ENCODE data around the gene FGF12. TPM values are rescaled to one million over a fixed set of nuclear protein-coding genes. Genes with fewer than 3 reads are reported as not detected.
"Not testable (repeated sequence)": the region's sequence is repeated elsewhere in the genome, so short reads cannot be mapped to it uniquely, and the experiment has no call there.

FGF12 gene
- total RNA-seq (100 to 1,000 TPM in 1 of 2 donors, 10 to 100 TPM in 1; 34.1 to 113 TPM), polyA plus RNA-seq (ENCODE audit: insufficient read length in 2 of 2) (10 to 100 TPM; 61.5 to 94.5 TPM)
- long read RNA-seq, donor 1, transcript FGF12-207 (5 exons, 3,058 nt): major isoform, 5 of 29 reads
- long read RNA-seq, donor 1, partial matches to known transcripts: 23 of 29 reads
- long read RNA-seq, donor 1, other reads (novel, unspliced or antisense): 0 of 29 reads
- long read RNA-seq, donor 2, partial matches to known transcripts: 0 of 1 reads
- long read RNA-seq, donor 2, other reads (novel, unspliced or antisense): 0 of 1 reads
- long read RNA-seq, donor 3, partial matches to known transcripts: 12 of 18 reads
- long read RNA-seq, donor 3, other reads (novel, unspliced or antisense): 0 of 18 reads
- long read RNA-seq, donor 4: 0 reads

DNA sequence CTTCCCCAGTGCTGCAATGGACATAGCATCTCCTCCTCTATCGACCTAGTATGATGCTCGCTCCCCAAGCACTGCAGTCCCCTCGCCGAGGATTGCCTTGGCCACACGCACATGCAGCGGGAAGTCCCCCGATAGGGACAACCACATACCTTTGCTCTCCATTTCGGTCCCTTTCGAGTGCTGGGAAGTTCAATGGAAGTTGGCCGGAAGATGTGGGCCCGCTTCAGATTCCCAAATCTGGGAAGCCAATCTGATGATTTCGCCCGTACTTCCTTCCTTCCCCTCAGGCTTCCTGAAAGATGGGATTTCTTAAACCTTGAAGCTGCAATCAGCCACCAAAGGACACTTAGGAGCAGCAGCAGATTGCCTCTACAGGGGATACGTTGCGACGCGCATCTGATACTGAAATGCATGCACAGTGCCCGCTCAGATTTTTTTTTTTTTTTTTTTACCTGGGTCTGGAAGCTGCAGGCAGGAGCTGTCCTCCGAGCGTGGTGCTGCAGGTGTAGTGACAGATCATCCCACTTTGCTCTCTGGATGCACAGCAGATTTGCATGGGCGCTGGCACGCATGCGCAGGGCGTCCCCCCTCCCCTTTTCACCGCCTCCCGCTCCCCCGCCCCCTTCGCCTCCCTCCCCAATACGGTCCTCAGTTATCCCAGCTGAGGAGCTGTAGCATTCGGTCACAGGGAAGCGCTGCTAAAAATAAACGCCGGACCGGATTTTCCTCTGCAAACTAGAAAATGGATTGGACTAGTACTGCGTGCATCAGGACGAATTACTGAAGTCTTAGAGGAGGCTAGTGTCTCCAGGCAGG is at the start of gene FGF12:
Gene FGF12, minus strand, starts transcription at position 510 of the 816 bp plus-strand sequence.
- peak within 1 kb of the TSS; percentile 72 for H3K4me3 ChIP-seq (ENCODE audit: low read depth, low read length)
- peaks cover 4% of the 10 kb centered on the region for H3K4me1 ChIP-seq (ENCODE audit: control insufficient read depth, insufficient read depth, low read length)
- no peaks in the 10 kb centered on the region for H3K27me3 ChIP-seq (ENCODE audit: control insufficient read depth, insufficient read depth, low read length)
- H3K27ac ChIP-seq (ENCODE audit: low read depth, low read length): peak within 1 kb of the TSS; percentile 67
- 0% methylated on average over 28 of the region's 36 CpGs for WGBS (ENCODE audit: insufficient coverage)
- H3K36me3 ChIP-seq (ENCODE audit: control insufficient read depth, insufficient read depth, low read length): no peaks in the 10 kb centered on the region
- no peaks in the 10 kb centered on the region for H3K9me3 ChIP-seq (ENCODE audit: control insufficient read depth, insufficient read depth, low read length)
- peak; percentile 61 to 98 (median 86) for DNase-seq (ENCODE audit: low read depth in 4 of 6, low spot score in 6 of 6)

DNA sequence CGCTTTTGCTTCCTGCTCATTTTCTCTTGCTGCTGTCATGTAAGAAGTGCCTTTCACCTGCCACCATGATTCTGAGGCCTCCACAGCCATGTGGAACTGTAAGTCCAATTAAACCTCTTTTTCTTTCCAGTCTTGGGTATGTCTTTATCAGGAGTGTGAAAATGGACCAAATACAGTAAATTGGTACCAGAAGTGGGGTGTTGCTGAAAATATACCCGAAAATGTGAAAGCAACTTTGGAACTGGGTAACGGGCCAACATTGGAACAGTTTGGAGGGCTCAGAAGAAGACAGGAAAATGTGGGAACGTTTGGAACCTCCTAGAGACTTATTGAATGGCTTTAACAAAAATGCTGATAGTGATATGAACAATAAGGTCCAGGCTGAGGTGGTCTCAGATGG is 47.0 kb upstream of the FGF12 start:
- H3K27me3 ChIP-seq (ENCODE audit: control insufficient read depth, insufficient read depth, low read length); H3K4me1 ChIP-seq (ENCODE audit: control insufficient read depth, insufficient read depth, low read length); H3K27ac ChIP-seq (ENCODE audit: low read depth, low read length); H3K4me3 ChIP-seq (ENCODE audit: low read depth, low read length); H3K9me3 ChIP-seq (ENCODE audit: control insufficient read depth, insufficient read depth, low read length); H3K36me3 ChIP-seq (ENCODE audit: control insufficient read depth, insufficient read depth, low read length); DNase-seq (ENCODE audit: low read depth in 4 of 6, low spot score in 6 of 6): not testable (repeated sequence)
- WGBS (ENCODE audit: insufficient coverage): 81% methylated on average over 3 of the region's 4 CpGs

DNA sequence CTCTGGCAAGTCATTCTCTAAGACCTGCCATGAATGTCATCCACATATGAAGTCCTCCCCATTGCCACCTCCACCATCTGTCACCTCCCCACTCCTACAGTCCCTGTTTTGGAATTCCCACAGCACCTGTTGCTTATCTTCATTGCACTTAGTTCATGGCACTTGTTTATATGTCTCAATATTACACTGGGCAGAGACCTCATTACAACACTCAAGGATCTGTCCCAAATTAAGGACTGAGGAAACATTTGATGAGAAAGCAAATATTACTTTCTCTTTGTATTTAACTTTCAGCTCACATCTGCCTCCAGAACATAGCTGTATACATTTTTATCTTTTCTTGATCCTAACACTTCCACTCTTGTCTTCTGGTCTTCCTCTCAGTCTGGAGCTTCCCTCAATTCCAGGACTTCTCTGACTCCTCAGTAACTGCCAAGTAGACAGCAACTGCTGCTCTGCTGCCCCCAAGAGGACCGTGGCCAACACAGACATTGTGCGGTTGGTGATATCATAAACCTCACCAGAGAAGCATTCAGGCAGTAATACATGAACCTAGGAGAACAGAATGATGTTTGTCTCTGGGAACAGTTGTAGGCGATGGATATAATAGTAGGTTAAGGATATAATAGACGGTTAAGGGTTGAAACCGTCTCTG is 45.0 kb upstream of the FGF12 start:
- H3K27ac ChIP-seq (ENCODE audit: low read depth, low read length): no peak overlapping the region
- H3K4me3 ChIP-seq (ENCODE audit: low read depth, low read length): no peak overlapping the region
- no peaks in the 10 kb centered on the region for H3K4me1 ChIP-seq (ENCODE audit: control insufficient read depth, insufficient read depth, low read length)
- H3K27me3 ChIP-seq (ENCODE audit: control insufficient read depth, insufficient read depth, low read length): no peaks in the 10 kb centered on the region
- H3K9me3 ChIP-seq (ENCODE audit: control insufficient read depth, insufficient read depth, low read length): peaks cover 2% of the 10 kb centered on the region
- DNase-seq (ENCODE audit: low read depth in 4 of 6, low spot score in 6 of 6): peak in 2 of 6 donors; percentile 5 to 29
- H3K36me3 ChIP-seq (ENCODE audit: control insufficient read depth, insufficient read depth, low read length): no peaks in the 10 kb centered on the region
- 20% methylated on average over 2 of the region's 5 CpGs for WGBS (ENCODE audit: insufficient coverage)

DNA sequence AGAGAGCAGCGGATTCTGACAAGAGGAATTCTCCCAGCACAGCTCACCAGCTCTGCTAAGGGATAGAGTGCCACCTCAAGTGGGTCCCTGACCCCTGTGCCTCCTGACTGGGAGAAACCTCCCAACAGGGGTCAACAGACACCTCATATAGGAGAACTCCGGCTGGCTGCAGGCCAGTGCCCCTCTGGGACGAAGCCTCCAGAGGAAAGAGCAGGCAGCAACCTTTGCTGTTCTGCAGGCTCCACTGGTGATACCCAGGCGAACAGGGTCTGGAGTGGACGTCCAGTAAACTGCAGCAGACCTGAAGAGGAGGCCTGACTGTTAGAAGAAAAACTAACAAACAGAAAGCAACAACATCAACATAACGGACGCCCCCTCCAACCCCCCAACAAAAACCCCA is 31.3 kb upstream of the FGF12 start:
- DNase-seq (ENCODE audit: low read depth in 4 of 6, low spot score in 6 of 6): no peak
- no peaks in the 10 kb centered on the region for H3K27me3 ChIP-seq (ENCODE audit: control insufficient read depth, insufficient read depth, low read length)
- H3K4me1 ChIP-seq (ENCODE audit: control insufficient read depth, insufficient read depth, low read length): no peaks in the 10 kb centered on the region
- WGBS (ENCODE audit: insufficient coverage): 86% methylated on average over 7 of the region's 7 CpGs
- H3K9me3 ChIP-seq (ENCODE audit: control insufficient read depth, insufficient read depth, low read length): no peaks in the 10 kb centered on the region
- H3K36me3 ChIP-seq (ENCODE audit: control insufficient read depth, insufficient read depth, low read length): no peaks in the 10 kb centered on the region
- no peak overlapping the region for H3K27ac ChIP-seq (ENCODE audit: low read depth, low read length)
- H3K4me3 ChIP-seq (ENCODE audit: low read depth, low read length): no peak overlapping the region

DNA sequence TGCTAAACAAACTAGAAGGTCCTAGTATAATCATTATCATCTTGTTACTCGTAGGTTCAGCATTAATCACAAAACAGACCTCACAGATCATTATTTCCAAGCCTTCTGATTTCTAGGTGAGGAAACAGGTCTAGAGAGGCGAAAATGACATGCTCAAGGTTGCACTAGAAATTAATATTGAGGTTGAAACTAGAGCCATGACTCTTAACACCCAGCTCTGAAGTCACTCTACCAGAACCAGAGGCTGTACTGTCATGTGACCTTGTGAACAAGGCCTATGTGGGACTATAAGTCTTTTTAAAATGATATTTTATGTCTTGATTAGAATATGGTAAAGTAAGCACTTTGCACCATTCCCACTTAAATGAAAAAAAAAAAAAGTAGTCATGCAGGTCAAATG is 23.8 kb upstream of the FGF12 start:
- H3K4me1 ChIP-seq (ENCODE audit: control insufficient read depth, insufficient read depth, low read length): no peaks in the 10 kb centered on the region
- no CpG with 5 or more reads among the region's 2 CpGs for WGBS (ENCODE audit: insufficient coverage)
- no peak overlapping the region for H3K27ac ChIP-seq (ENCODE audit: low read depth, low read length)
- no peaks in the 10 kb centered on the region for H3K9me3 ChIP-seq (ENCODE audit: control insufficient read depth, insufficient read depth, low read length)
- no peaks in the 10 kb centered on the region for H3K36me3 ChIP-seq (ENCODE audit: control insufficient read depth, insufficient read depth, low read length)
- no peaks in the 10 kb centered on the region for H3K27me3 ChIP-seq (ENCODE audit: control insufficient read depth, insufficient read depth, low read length)
- no peak for DNase-seq (ENCODE audit: low read depth in 4 of 6, low spot score in 6 of 6)
- H3K4me3 ChIP-seq (ENCODE audit: low read depth, low read length): no peak overlapping the region

- no peaks in the 10 kb centered on the region for H3K27me3 ChIP-seq (ENCODE audit: control insufficient read depth, insufficient read depth, low read length)
- H3K36me3 ChIP-seq (ENCODE audit: control insufficient read depth, insufficient read depth, low read length): no peaks in the 10 kb centered on the region
- WGBS (ENCODE audit: insufficient coverage): 72% methylated on average over 3 of the region's 5 CpGs
- DNase-seq (ENCODE audit: low read depth in 4 of 6, low spot score in 6 of 6): no peak
- H3K27ac ChIP-seq (ENCODE audit: low read depth, low read length): no peak overlapping the region
- H3K4me3 ChIP-seq (ENCODE audit: low read depth, low read length): no peak overlapping the region
- no peaks in the 10 kb centered on the region for H3K4me1 ChIP-seq (ENCODE audit: control insufficient read depth, insufficient read depth, low read length)
- no peaks in the 10 kb centered on the region for H3K9me3 ChIP-seq (ENCODE audit: control insufficient read depth, insufficient read depth, low read length)
These were observed 22.9 kb upstream of the FGF12 start for GRCh38 chr3:192750201-192750600.

DNA sequence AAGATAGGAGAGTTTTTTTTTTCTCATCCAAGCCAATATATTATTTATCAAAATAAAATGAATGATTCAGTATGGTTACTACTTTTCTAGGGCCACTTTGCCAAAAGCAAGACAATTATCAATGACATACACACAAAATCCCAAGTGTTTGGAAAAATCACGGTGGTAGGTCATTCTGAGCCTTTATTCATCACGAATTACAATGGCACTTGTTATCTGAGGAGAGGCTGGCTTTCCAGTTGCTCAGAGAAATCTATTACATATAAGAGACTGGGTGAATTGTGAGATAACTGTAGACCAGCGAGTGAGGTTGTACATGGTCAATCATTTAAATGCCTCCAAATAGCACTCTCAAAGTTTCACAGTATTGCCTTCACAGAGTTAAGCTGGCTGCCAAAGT is 20.4 kb upstream of the FGF12 start:
- H3K27ac ChIP-seq (ENCODE audit: low read depth, low read length): peak overlapping the region; percentile 33
- WGBS (ENCODE audit: insufficient coverage): 80% methylated on average over 1 of the region's 3 CpGs
- H3K4me3 ChIP-seq (ENCODE audit: low read depth, low read length): no peak overlapping the region
- H3K9me3 ChIP-seq (ENCODE audit: control insufficient read depth, insufficient read depth, low read length): no peaks in the 10 kb centered on the region
- H3K36me3 ChIP-seq (ENCODE audit: control insufficient read depth, insufficient read depth, low read length): no peaks in the 10 kb centered on the region
- H3K27me3 ChIP-seq (ENCODE audit: control insufficient read depth, insufficient read depth, low read length): no peaks in the 10 kb centered on the region
- DNase-seq (ENCODE audit: low read depth in 4 of 6, low spot score in 6 of 6): no peak
- H3K4me1 ChIP-seq (ENCODE audit: control insufficient read depth, insufficient read depth, low read length): no peaks in the 10 kb centered on the region

GRCh38 chr3:192747145-192747544 is 19.8 kb upstream of the FGF12 start:
- no peaks in the 10 kb centered on the region for H3K9me3 ChIP-seq (ENCODE audit: control insufficient read depth, insufficient read depth, low read length)
- WGBS (ENCODE audit: insufficient coverage): no CpG with 5 or more reads among the region's 1 CpG
- no peak overlapping the region for H3K4me3 ChIP-seq (ENCODE audit: low read depth, low read length)
- H3K27ac ChIP-seq (ENCODE audit: low read depth, low read length): no peak overlapping the region
- no peaks in the 10 kb centered on the region for H3K4me1 ChIP-seq (ENCODE audit: control insufficient read depth, insufficient read depth, low read length)
- H3K27me3 ChIP-seq (ENCODE audit: control insufficient read depth, insufficient read depth, low read length): no peaks in the 10 kb centered on the region
- DNase-seq (ENCODE audit: low read depth in 4 of 6, low spot score in 6 of 6): no peak
- H3K36me3 ChIP-seq (ENCODE audit: control insufficient read depth, insufficient read depth, low read length): no peaks in the 10 kb centered on the region

DNA sequence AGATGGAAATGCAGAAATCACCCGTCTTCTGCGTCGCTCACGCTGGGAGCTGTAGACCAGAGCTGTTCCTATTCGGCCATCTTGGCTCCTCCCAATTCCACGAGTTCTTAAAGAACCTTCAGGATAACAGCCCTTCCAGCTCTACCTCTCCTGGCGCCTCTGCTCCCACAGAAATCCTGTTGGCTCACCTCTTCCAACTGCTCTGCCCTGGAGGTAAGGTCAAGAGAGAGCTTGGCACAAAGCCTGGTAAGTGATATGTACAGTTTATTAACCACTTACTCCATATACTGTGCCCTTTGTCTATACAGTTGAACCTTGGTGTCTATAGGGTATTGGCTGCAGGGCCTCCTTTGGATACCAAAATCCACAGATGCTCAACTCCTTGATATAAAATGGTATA is 17.8 kb upstream of the FGF12 start:
- Histone ChIP-seq H3K27me3 (ENCODE audit: control insufficient read depth, insufficient read depth, low read length) (no peaks in the 10 kb centered on the region), H3K36me3 (ENCODE audit: control insufficient read depth, insufficient read depth, low read length) (no peaks in the 10 kb centered on the region), H3K9me3 (ENCODE audit: control insufficient read depth, insufficient read depth, low read length) (no peaks in the 10 kb centered on the region), H3K4me3 (ENCODE audit: low read depth, low read length) (no peak overlapping the region), H3K4me1 (ENCODE audit: control insufficient read depth, insufficient read depth, low read length) (no peaks in the 10 kb centered on the region), H3K27ac (ENCODE audit: low read depth, low read length) (no peak overlapping the region)
- DNase-seq (ENCODE audit: low read depth in 4 of 6, low spot score in 6 of 6): no peak
- 93% methylated on average over 4 of the region's 7 CpGs for WGBS (ENCODE audit: insufficient coverage)
